ENCODE results near the gene OR51B6.
"Not testable (repeated sequence)": the region's sequence is repeated elsewhere in the genome, so short reads cannot be mapped to it uniquely, and the experiment has no call there.

Gene OR51B6

GRCh38 chr11:5363679-5364078 lies 12.4 kb downstream of the OR51B6 start:
- Mint-ChIP-seq H3K4me1 (no peaks in the 10 kb centered on the region), H3K36me3 (ENCODE audit: low read depth) (no peaks in the 10 kb centered on the region), H3K9me3 (no peaks in the 10 kb centered on the region), H3K27ac (no peak overlapping the region), H3K27me3 (ENCODE audit: low read depth) (no peaks in the 10 kb centered on the region), H3K4me3 (no peak overlapping the region)
- TF ChIP-seq, protein P1, sequence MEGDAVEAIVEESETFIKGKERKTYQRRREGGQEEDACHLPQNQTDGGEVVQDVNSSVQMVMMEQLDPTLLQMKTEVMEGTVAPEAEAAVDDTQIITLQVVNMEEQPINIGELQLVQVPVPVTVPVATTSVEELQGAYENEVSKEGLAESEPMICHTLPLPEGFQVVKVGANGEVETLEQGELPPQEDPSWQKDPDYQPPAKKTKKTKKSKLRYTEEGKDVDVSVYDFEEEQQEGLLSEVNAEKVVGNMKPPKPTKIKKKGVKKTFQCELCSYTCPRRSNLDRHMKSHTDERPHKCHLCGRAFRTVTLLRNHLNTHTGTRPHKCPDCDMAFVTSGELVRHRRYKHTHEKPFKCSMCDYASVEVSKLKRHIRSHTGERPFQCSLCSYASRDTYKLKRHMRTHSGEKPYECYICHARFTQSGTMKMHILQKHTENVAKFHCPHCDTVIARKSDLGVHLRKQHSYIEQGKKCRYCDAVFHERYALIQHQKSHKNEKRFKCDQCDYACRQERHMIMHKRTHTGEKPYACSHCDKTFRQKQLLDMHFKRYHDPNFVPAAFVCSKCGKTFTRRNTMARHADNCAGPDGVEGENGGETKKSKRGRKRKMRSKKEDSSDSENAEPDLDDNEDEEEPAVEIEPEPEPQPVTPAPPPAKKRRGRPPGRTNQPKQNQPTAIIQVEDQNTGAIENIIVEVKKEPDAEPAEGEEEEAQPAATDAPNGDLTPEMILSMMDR (IDR thresholded peaks at IDR 0.05; ENCODE audit: unreplicated experiment in 3 of 3), result no peak

DNA sequence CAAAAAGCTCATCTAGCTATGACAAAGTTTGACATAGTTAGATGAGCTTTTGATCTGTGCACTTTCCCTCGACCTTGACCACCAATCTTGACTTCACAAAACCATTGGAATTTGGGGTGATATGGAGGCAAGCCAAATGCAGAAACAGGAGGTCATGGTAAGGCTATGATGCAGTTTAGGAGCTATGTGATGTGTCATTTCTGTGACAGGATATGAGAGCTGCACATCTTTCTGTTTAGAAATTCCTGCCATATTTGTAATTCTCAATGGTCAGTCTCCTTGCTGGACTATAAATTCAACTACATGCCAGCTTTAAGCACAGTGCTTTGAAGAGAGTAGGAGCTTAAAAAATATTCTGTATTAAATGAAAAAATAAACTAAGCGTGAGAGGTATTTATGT lies 12.9 kb downstream of the OR51B6 start:
- Mint-ChIP-seq H3K36me3 (ENCODE audit: low read depth) (no peaks in the 10 kb centered on the region), H3K27ac (no peak overlapping the region), H3K9me3 (no peaks in the 10 kb centered on the region)

DNA sequence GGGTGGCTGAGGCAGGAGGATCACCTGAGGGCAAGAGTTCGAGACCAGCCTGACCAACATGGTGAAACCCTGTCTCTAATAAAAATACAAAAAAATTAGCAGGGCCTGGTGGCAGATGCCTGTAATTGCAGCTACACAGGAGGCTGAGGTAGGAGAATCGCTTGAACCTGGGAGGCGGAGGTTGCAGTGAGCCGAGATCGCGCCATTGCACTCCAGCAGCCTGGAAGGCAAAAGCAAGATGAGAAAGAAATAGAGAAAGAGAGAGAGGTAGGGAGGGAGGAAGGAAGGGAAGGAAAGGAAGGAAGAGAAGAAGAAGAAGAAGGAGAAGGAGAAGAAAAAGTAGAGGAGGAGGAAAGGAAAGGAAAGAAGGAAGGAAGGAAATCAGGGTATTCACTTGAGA lies 15.1 kb downstream of the OR51B6 start:
- H3K27ac Mint-ChIP-seq; H3K27me3 Mint-ChIP-seq (ENCODE audit: low read depth); H3K36me3 Mint-ChIP-seq (ENCODE audit: low read depth); H3K4me1 Mint-ChIP-seq; H3K9me3 Mint-ChIP-seq; H3K4me3 Mint-ChIP-seq: not testable (repeated sequence)

More for the DNA sequence above, 12.9 kb downstream of the OR51B6 start:
- Mint-ChIP-seq H3K4me3 (no peak overlapping the region), H3K4me1 (no peaks in the 10 kb centered on the region), H3K27me3 (ENCODE audit: low read depth) (no peaks in the 10 kb centered on the region)
- TF ChIP-seq, protein P1 (IDR thresholded peaks at IDR 0.05; ENCODE audit: unreplicated experiment in 3 of 3), result no peak

DNA sequence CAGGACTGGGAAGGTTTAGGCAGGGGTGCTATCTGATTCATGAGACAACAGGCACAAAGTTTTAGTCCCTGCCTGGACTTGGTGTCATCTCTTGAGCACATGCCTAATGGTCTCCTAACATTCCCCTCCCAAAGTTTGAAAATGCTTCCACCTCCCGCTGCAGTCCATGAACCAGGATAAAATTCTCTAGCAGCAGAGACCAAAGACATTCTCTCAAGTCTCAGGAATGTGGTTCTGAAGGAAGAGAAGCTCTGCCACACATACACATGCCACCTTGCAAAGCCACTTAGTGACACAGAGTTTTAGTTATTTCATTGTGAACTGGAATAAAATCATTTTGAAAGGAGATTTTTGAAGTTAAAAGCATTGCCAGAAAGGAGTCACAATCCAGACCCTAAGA lies 15.5 kb downstream of the OR51B6 start:
- Mint-ChIP-seq H3K27me3 (ENCODE audit: low read depth) (no peaks in the 10 kb centered on the region), H3K36me3 (ENCODE audit: low read depth) (no peaks in the 10 kb centered on the region), H3K4me1 (no peaks in the 10 kb centered on the region), H3K27ac (no peak overlapping the region), H3K4me3 (no peak overlapping the region), H3K9me3 (no peaks in the 10 kb centered on the region)
- TF ChIP-seq, protein P1 (IDR thresholded peaks at IDR 0.05; ENCODE audit: unreplicated experiment in 3 of 3), result no peak

- Mint-ChIP-seq H3K4me1 (no peaks in the 10 kb centered on the region), H3K4me3 (no peak overlapping the region), H3K27ac (no peak overlapping the region), H3K36me3 (ENCODE audit: low read depth) (no peaks in the 10 kb centered on the region), H3K9me3 (no peaks in the 10 kb centered on the region), H3K27me3 (ENCODE audit: low read depth) (no peaks in the 10 kb centered on the region)
- TF ChIP-seq, protein P1 (IDR thresholded peaks at IDR 0.05; ENCODE audit: unreplicated experiment in 3 of 3), result no peak
Observed at GRCh38 chr11:5367448-5368074, 16.3 kb downstream of the OR51B6 start.

GRCh38 chr11:5368502-5369043 lies 17.3 kb downstream of the OR51B6 start:
- Mint-ChIP-seq H3K27me3 (ENCODE audit: low read depth) (no peaks in the 10 kb centered on the region), H3K9me3 (peaks cover 7% of the 10 kb centered on the region), H3K4me1 (no peaks in the 10 kb centered on the region), H3K36me3 (ENCODE audit: low read depth) (no peaks in the 10 kb centered on the region), H3K4me3 (no peak overlapping the region), H3K27ac (no peak overlapping the region)
- TF ChIP-seq, protein P1 (IDR thresholded peaks at IDR 0.05; ENCODE audit: unreplicated experiment in 3 of 3), result no peak

Data from nephron (organoid).